K562 (cell line): ENCODE measurements around the gene SHB. TPM values are rescaled to one million over a fixed set of nuclear protein-coding genes. Genes with fewer than 3 reads are reported as not detected.
A peak's percentile ranks its signal among the peaks of the same experiment; 100 is the strongest.

Experiments
- ATAC-seq: fragments of 200-7000 bp; cut with Tn5 transposase; 3 replicates; pipeline ENCODE4 v1.9.1; 2020; ENCODE audit warnings: moderate library complexity
- BruUV-seq: library from RNA; stranded (reverse); fragments of 400-500 nt; replicated peaks from 2 replicates; lab custom pipeline; 2021; lab: Mats Ljungman, UMichigan
- CTCF ChIA-PET: fragments of 300-600 bp; formaldehyde crosslinking; extraction: SDS; loops from one replicate; lab custom pipeline; 2021; ENCODE audit warnings: low intra/inter-chr PET ratio; lab: Yijun Ruan, JAX
- POLR2A ChIA-PET: fragments of 300-600, 350-650 bp; sonication (Branson Sonifier 250); formaldehyde crosslinking; extraction: SDS; loops from one replicate; lab custom pipeline; 2021; ENCODE audit warnings: antibody characterized with exemption, inconsistent platforms; lab: Yijun Ruan, JAX
- DNase-seq, 4 experiments: peaks; one replicate each; pipeline versions ENCODE4 v3.0.0 to v3.0.0-alpha.2; 2011 to 2018; ENCODE audit warnings: low spot score in 3 of 4, mixed read lengths in 3 of 4; ENCODE audit errors: extremely low read depth in 1 of 4
- FAIRE-seq: peaks from 2 replicates; lab custom pipeline; 2011; peaks lifted over from hg19 to GRCh38; lab: Jason Lieb, UNC
- H2AFZ ChIP-seq: 2 replicates; pipeline ENCODE4 v1.6.0; 2011; ENCODE audit warnings: low read depth, low read length, control low read depth, inconsistent platforms
- H3K27ac ChIP-seq: fragments of 200-600 bp; 3 replicates; pipeline ENCODE4 v1.8.0; 2011; ENCODE audit warnings: low read depth, mild to moderate bottlenecking, control low read depth, inconsistent platforms, low read length, moderate library complexity, mixed read lengths; ENCODE audit errors: extremely low read depth
- H3K27me3 ChIP-seq, 2 experiments: fragments of 300-600 bp in 1 of 2; 2 replicates in 1 of 2; 3 replicates in 1 of 2; pipeline versions ENCODE4 v1.6.0 to v1.8.0; 2011; ENCODE audit warnings: inconsistent platforms in 2 of 2, low read length in 2 of 2, mild to moderate bottlenecking in 1 of 2, mixed read lengths in 1 of 2, moderate library complexity in 1 of 2; ENCODE audit not compliant: control insufficient read depth in 2 of 2, insufficient read depth in 2 of 2
- H3K36me3 ChIP-seq: fragments of 300-600 bp; 3 replicates; pipeline ENCODE4 v1.8.0; 2011; ENCODE audit warnings: mild to moderate bottlenecking, low read length, inconsistent platforms; ENCODE audit not compliant: control insufficient read depth, insufficient read depth
- H3K4me1 ChIP-seq, 2 experiments: fragments of 200-600 bp in 1 of 2; replicated peaks in 1 of 2; 2 replicates in 1 of 2; 3 replicates in 1 of 2; pipeline versions ENCODE4 v1.5.1 to v1.8.0; 2011; ENCODE audit warnings: inconsistent platforms in 2 of 2, low read length in 2 of 2, mild to moderate bottlenecking in 1 of 2, mixed read lengths in 1 of 2, moderate library complexity in 1 of 2; ENCODE audit not compliant: control insufficient read depth in 2 of 2, insufficient read depth in 2 of 2
- H3K4me2 ChIP-seq: 2 replicates; pipeline ENCODE4 v1.6.1; 2011; ENCODE audit warnings: low read length, control low read depth, inconsistent platforms, mixed read lengths; ENCODE audit not compliant: insufficient read depth
- H3K4me3 ChIP-seq: fragments of 200-600 bp; sonication (generic), shearing (Covaris generic); 2 replicates; pipeline ENCODE4 v1.5.1; 2016; ENCODE audit warnings: control low read depth, inconsistent platforms
- H3K79me2 ChIP-seq: fragments of 200-600 bp; 3 replicates; pipeline ENCODE4 v1.8.0; 2011; ENCODE audit warnings: low read length, inconsistent platforms; ENCODE audit not compliant: control insufficient read depth, insufficient read depth
- H3K9ac ChIP-seq, 2 experiments: 2 replicates each; pipeline versions ENCODE4 v1.6.0 to v1.6.1; 2011; ENCODE audit warnings: low read depth in 2 of 2, low read length in 2 of 2, control low read depth in 1 of 2, inconsistent platforms in 1 of 2, mild to moderate bottlenecking in 1 of 2, mixed read lengths in 1 of 2; ENCODE audit not compliant: insufficient read depth in 1 of 2
- H3K9me1 ChIP-seq: one replicate; pipeline ENCODE4 v1.6.0; 2011; ENCODE audit warnings: inconsistent platforms, mild to moderate bottlenecking, low read length, moderate library complexity; ENCODE audit not compliant: control insufficient read depth, insufficient read depth
- H3K9me3 ChIP-seq: replicated peaks from 2 replicates; pipeline ENCODE4 v1.5.1; 2011; ENCODE audit warnings: low read depth, low read length, inconsistent platforms; ENCODE audit not compliant: control insufficient read depth, insufficient read depth
- H4K20me1 ChIP-seq: replicated peaks from 2 replicates; pipeline ENCODE4 v1.6.1; 2011; ENCODE audit warnings: low read length, inconsistent platforms, mixed read lengths; ENCODE audit not compliant: control insufficient read depth, insufficient read depth
- BCOR ChIP-seq: fragments of 450-650 bp; IDR thresholded peaks from 2 replicates; pipeline ENCODE4 v1.6.1; 2016
- CEBPB ChIP-seq: fragments of 450-650 bp; IDR thresholded peaks from 2 replicates; pipeline ENCODE4 v1.6.1; 2016; ENCODE audit warnings: missing genetic modification characterization, missing compliant biosample characterization
- GTF3C2 ChIP-seq: IDR thresholded peaks from 3 replicates; pipeline ENCODE4 v1.6.1; 2011; ENCODE audit warnings: borderline replicate concordance, mild to moderate bottlenecking, moderate library complexity; ENCODE audit not compliant: insufficient read length; ENCODE audit errors: extremely low read depth
- HCFC1 ChIP-seq: IDR thresholded peaks from 2 replicates; pipeline ENCODE4 v1.6.1; 2012; ENCODE audit warnings: low read depth, low read length, improper control_type of control experiment
- KDM5B ChIP-seq: fragments of 200-600 bp; sonication (generic); IDR thresholded peaks from 2 replicates; pipeline ENCODE4 v1.6.1; 2012; ENCODE audit warnings: low read depth, mild to moderate bottlenecking, moderate library complexity, low read length, control low read depth, inconsistent platforms; ENCODE audit not compliant: insufficient replicate concordance
- NFE2 ChIP-seq: IDR thresholded peaks from 2 replicates; pipeline ENCODE4 v1.6.1; 2014; ENCODE audit warnings: antibody characterized with exemption, low read depth
- NONO ChIP-seq, 2 experiments: fragments of 200-400 bp in 1 of 2; fragments of 450-650 bp in 1 of 2; formaldehyde crosslinking in 1 of 2; IDR thresholded peaks; 2 replicates each; pipeline ENCODE4 v1.6.1; 2017; ENCODE audit warnings: low read depth in 2 of 2, mild to moderate bottlenecking in 2 of 2, moderate library complexity in 2 of 2, low read length in 1 of 2
- POLR2B ChIP-seq: fragments of 450-650 bp; IDR thresholded peaks from 2 replicates; pipeline ENCODE4 v1.6.1; 2018; ENCODE audit warnings: low read depth; ENCODE audit not compliant: partially characterized antibody
- PPARD ChIP-seq: fragments of 250-450 bp; sonication (Bioruptor Pico); IDR thresholded peaks from 2 replicates; pipeline ENCODE4 v1.8.0; 2022; ENCODE audit warnings: inconsistent platforms, mild to moderate bottlenecking, moderate library complexity
- RBM25 ChIP-seq: fragments of 200-400 bp; formaldehyde crosslinking; IDR thresholded peaks from 2 replicates; pipeline ENCODE4 v1.6.1; 2018; ENCODE audit warnings: low read length, low read depth, moderate library complexity; ENCODE audit not compliant: severe bottlenecking
- ZNF143 ChIP-seq: sonication (generic); formaldehyde crosslinking; IDR thresholded peaks from 2 replicates; pipeline ENCODE4 v1.9.0; 2022; ENCODE audit warnings: mild to moderate bottlenecking, missing genetic modification reagents
- ZNF232 ChIP-seq: sonication (generic); formaldehyde crosslinking; IDR thresholded peaks from 2 replicates; pipeline ENCODE4 v1.8.0; 2022; ENCODE audit warnings: mild to moderate bottlenecking, missing genetic modification reagents
- ZNF583 ChIP-seq: fragments of 250-450 bp; sonication (Bioruptor Pico); IDR thresholded peaks from 2 replicates; pipeline ENCODE4 v1.4.0; 2020
- ZNF764 ChIP-seq: fragments of 250-450 bp; sonication (Bioruptor Pico); IDR thresholded peaks from 2 replicates; pipeline ENCODE4 v1.4.0; 2020; ENCODE audit warnings: low read depth, mild to moderate bottlenecking, moderate library complexity
- WGBS: fragments of 100-300 bp; shearing (Covaris generic); methylation state at CpG from one replicate; pipeline ENCODE4 v1.1.6; 2016; ENCODE audit warnings: low coverage, mixed read lengths; ENCODE audit not compliant: insufficient coverage; ENCODE audit errors: missing lambda C conversion rate; 5-methylcytosine and 5-hydroxymethylcytosine counted together
- in situ Hi-C: fragments of 300-500 bp; cut with MboI; formaldehyde crosslinking; loops from 4 replicates; pipeline ENCODE4 v1.15.0; 2018; ENCODE audit warnings: inconsistent platforms, mixed read lengths
- intact Hi-C: fragments of 100-400 bp; cut with micrococcal nuclease; formaldehyde crosslinking; loops from 2 replicates; pipeline ENCODE4 v1.14.2; 2022
- polyA plus RNA-seq, 8 experiments: library from polyadenylated mRNA; depleted of rRNA in 4 of 8; stranded (reverse) in 5 of 8; unstranded in 3 of 8; fragments of >200 nt; fragmentation: Nextera tagmentation in 2 of 8; fragmentation: Illumina TruSeq in 1 of 8; extraction: Ambion mirVana in 2 of 8; extraction: Trizol in 1 of 8; gene quantifications; 2 replicates each; pipeline versions ENCODE4 v1.2.1 to v1.2.3, GENCODE V29; 2011 to 2014; ENCODE audit warnings: inconsistent platforms in 1 of 8, missing spikeins in 1 of 8
- total RNA-seq, 7 experiments: library from RNA; depleted of rRNA in 6 of 7; stranded (reverse); fragments of >200 nt in 6 of 7; fragmentation: Illumina TruSeq in 2 of 7; extraction: Trizol in 2 of 7; gene quantifications; 2 replicates each; pipeline versions ENCODE4 v1.2.1 to v1.2.3, GENCODE V29; 2011 to 2021; ENCODE audit warnings: low replicate concordance in 1 of 7
- TF ChIP-seq, protein P1 (sequence below): fragments of 250-450 bp; sonication (Bioruptor Pico); IDR thresholded peaks from 2 replicates; pipeline ENCODE4 v1.8.0; 2022; ENCODE audit warnings: inconsistent platforms, mild to moderate bottlenecking, moderate library complexity, borderline replicate concordance

SHB gene
- total and polyA plus RNA-seq, 9 of the 15 experiments (the other 6 are each of a cell fraction or from before 2014, with no cell fraction given): 0.78 to 16.0 (median 5.3) TPM

- TF ChIP-seq KDM5B: no peak
- no peak for TF ChIP-seq HCFC1
- TF ChIP-seq POLR2B: no peak
Measured at GRCh38 chr9:37967761-37968080, 101.3 kb downstream of the SHB start (continued).

- in situ Hi-C loops: no loop called here
- FAIRE-seq: no peak
- no peak overlapping the region for H3K4me2 ChIP-seq
- H3K79me2 ChIP-seq: no peaks in the 10 kb centered on the region
- intact Hi-C loops: no loop called here
- H3K36me3 ChIP-seq: no peaks in the 10 kb centered on the region
- 82% methylated on average over 8 of the region's 8 CpGs for WGBS
- peaks cover 18% of the 10 kb centered on the region for H4K20me1 ChIP-seq
- no peaks in the 10 kb centered on the region for H3K9me3 ChIP-seq
- peaks cover 16% of the 10 kb centered on the region for H3K9me1 ChIP-seq
- H3K4me3 ChIP-seq: no peak overlapping the region
- H3K4me1 ChIP-seq: peaks cover 14 to 18% of the 10 kb centered on the region in 2 experiments
- ChIA-PET CTCF (no interaction called here), POLR2A (interaction anchor here (1.0 to 1.5 kb wide), 2 partner anchors 10 to 16 kb away, joined by 5 to 6 read pairs; no protein-coding TSS in a partner anchor)
- H3K27ac ChIP-seq: no peak overlapping the region
- no peak for DNase-seq
- H3K27me3 ChIP-seq: no peaks in the 10 kb centered on the region
- H3K9ac ChIP-seq: no peak overlapping the region
- BruUV-seq: no TSS peak
- ATAC-seq: no peak
- no peak overlapping the region for H2AFZ ChIP-seq
- TF ChIP-seq NFE2 (no peak), RBM25 (peak; percentile 68), GTF3C2 (no peak), NONO (IDR thresholded peaks at IDR 0.05; ENCODE audit: low read depth in 2 of 2, low read length in 1 of 2) (no peak), ZNF764 (CRISPR knock-in tag) (no peak), PPARD (CRISPR knock-in tag) (no peak), CEBPB (peak; percentile 21; the same call in 1 of the 2 replicates), ZNF143 (CRISPR knock-in tag) (no peak), BCOR (peak; percentile 46; the same call in 1 of the 2 replicates), ZNF232 (CRISPR knock-in tag) (no peak), ZNF583 (CRISPR knock-in tag) (no peak)
- TF ChIP-seq, protein P1, sequence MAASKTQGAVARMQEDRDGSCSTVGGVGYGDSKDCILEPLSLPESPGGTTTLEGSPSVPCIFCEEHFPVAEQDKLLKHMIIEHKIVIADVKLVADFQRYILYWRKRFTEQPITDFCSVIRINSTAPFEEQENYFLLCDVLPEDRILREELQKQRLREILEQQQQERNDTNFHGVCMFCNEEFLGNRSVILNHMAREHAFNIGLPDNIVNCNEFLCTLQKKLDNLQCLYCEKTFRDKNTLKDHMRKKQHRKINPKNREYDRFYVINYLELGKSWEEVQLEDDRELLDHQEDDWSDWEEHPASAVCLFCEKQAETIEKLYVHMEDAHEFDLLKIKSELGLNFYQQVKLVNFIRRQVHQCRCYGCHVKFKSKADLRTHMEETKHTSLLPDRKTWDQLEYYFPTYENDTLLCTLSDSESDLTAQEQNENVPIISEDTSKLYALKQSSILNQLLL: no peak
Measured at GRCh38 chr9:37967014-37967760, 101.8 kb downstream of the SHB start.
